HL-60 (cell line): ENCODE results near the gene ZFAND3.

ENCODE experiments used
- GABPA ChIP-seq: IDR thresholded peaks from 2 replicates; pipeline ENCODE4 v1.6.1; 2012; ENCODE audit warnings: low read depth
- POLR2AphosphoS5 ChIP-seq: IDR thresholded peaks from 2 replicates; pipeline ENCODE4 v1.6.1; 2012; ENCODE audit warnings: low read depth
- TF ChIP-seq, protein P1 (sequence below): IDR thresholded peaks from one replicate; pipeline ENCODE4 v1.5.1; 2011; ENCODE audit warnings: low read length, control low read depth, inconsistent platforms; ENCODE audit not compliant: insufficient read depth
- TF ChIP-seq, protein P2 (sequence below): IDR thresholded peaks from 2 replicates; pipeline ENCODE4 v1.6.1; 2012; ENCODE audit warnings: low read depth; ENCODE audit not compliant: insufficient replicate concordance

- TF ChIP-seq, protein P1, sequence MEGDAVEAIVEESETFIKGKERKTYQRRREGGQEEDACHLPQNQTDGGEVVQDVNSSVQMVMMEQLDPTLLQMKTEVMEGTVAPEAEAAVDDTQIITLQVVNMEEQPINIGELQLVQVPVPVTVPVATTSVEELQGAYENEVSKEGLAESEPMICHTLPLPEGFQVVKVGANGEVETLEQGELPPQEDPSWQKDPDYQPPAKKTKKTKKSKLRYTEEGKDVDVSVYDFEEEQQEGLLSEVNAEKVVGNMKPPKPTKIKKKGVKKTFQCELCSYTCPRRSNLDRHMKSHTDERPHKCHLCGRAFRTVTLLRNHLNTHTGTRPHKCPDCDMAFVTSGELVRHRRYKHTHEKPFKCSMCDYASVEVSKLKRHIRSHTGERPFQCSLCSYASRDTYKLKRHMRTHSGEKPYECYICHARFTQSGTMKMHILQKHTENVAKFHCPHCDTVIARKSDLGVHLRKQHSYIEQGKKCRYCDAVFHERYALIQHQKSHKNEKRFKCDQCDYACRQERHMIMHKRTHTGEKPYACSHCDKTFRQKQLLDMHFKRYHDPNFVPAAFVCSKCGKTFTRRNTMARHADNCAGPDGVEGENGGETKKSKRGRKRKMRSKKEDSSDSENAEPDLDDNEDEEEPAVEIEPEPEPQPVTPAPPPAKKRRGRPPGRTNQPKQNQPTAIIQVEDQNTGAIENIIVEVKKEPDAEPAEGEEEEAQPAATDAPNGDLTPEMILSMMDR = no peak
- no peak for TF ChIP-seq POLR2AphosphoS5
- TF ChIP-seq, protein P2, sequence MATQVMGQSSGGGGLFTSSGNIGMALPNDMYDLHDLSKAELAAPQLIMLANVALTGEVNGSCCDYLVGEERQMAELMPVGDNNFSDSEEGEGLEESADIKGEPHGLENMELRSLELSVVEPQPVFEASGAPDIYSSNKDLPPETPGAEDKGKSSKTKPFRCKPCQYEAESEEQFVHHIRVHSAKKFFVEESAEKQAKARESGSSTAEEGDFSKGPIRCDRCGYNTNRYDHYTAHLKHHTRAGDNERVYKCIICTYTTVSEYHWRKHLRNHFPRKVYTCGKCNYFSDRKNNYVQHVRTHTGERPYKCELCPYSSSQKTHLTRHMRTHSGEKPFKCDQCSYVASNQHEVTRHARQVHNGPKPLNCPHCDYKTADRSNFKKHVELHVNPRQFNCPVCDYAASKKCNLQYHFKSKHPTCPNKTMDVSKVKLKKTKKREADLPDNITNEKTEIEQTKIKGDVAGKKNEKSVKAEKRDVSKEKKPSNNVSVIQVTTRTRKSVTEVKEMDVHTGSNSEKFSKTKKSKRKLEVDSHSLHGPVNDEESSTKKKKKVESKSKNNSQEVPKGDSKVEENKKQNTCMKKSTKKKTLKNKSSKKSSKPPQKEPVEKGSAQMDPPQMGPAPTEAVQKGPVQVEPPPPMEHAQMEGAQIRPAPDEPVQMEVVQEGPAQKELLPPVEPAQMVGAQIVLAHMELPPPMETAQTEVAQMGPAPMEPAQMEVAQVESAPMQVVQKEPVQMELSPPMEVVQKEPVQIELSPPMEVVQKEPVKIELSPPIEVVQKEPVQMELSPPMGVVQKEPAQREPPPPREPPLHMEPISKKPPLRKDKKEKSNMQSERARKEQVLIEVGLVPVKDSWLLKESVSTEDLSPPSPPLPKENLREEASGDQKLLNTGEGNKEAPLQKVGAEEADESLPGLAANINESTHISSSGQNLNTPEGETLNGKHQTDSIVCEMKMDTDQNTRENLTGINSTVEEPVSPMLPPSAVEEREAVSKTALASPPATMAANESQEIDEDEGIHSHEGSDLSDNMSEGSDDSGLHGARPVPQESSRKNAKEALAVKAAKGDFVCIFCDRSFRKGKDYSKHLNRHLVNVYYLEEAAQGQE = no peak
- no peak for TF ChIP-seq GABPA
Measured at GRCh38 chr6:38191418-38191817, 371.9 kb downstream of the ZFAND3 start.
